GM06990 (cell line): ENCODE data around the gene GUCA2A.

ENCODE experiments used
- DNase-seq: peaks from one replicate; pipeline ENCODE4 v3.0.0-alpha.2; 2011; ENCODE audit not compliant: insufficient read length; ENCODE audit errors: extremely low read depth
- H3K27me3 ChIP-seq: replicated peaks from 2 replicates; pipeline ENCODE4 v1.6.0; 2011; ENCODE audit warnings: low read length; ENCODE audit not compliant: control insufficient read depth, insufficient read depth
- H3K36me3 ChIP-seq: 2 replicates; pipeline ENCODE4 v1.5.1; 2011; ENCODE audit warnings: low read length; ENCODE audit not compliant: control insufficient read depth, insufficient read depth
- H3K4me3 ChIP-seq: replicated peaks from 2 replicates; pipeline ENCODE4 v1.5.1; 2011; ENCODE audit warnings: low read depth, mild to moderate bottlenecking, control low read depth, low read length
- CTCF ChIP-seq: IDR thresholded peaks from 2 replicates; pipeline ENCODE4 v1.5.1; 2011; ENCODE audit warnings: low read length, control low read depth, mild to moderate bottlenecking, inconsistent platforms; ENCODE audit not compliant: insufficient read depth, poor library complexity, severe bottlenecking

The GUCA2A gene

GRCh38 chr1:42181687-42182086 lies 17.1 kb upstream of the GUCA2A start:
- DNase-seq = no peak
- peaks cover 5% of the 10 kb centered on the region for H3K36me3 ChIP-seq
- no peaks in the 10 kb centered on the region for H3K27me3 ChIP-seq
- TF ChIP-seq CTCF = no peak
- H3K4me3 ChIP-seq = no peak overlapping the region

DNA sequence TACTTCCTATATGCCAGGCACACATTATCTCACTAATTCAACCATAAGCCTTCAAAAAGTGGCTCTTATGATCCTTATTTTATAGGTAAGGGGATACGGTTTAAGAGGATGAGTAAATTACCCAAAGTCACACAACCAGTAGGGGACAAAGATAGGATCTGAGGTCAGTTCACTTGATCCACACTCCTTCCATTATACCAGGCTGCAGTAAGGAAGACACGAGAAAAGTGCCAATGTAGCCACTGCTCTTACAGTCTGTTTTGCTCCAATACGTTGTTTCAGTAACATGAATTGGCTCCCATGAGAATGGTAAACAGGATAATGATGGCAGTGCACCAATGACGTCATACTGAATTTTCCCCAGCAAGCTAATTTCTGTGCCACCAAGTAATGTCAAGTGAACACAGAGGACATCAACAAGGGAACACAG lies 15.4 kb upstream of the GUCA2A start:
- TF ChIP-seq CTCF = no peak

GRCh38 chr1:42179275-42179674 lies 14.7 kb upstream of the GUCA2A start:
- H3K27me3 ChIP-seq = no peaks in the 10 kb centered on the region
- no peak for TF ChIP-seq CTCF
- no peak for DNase-seq
- H3K4me3 ChIP-seq = no peak overlapping the region
- H3K36me3 ChIP-seq = peaks cover 2% of the 10 kb centered on the region

More for the DNA sequence above, 15.4 kb upstream of the GUCA2A start:
- no peaks in the 10 kb centered on the region for H3K27me3 ChIP-seq
- H3K4me3 ChIP-seq = no peak overlapping the region
- peaks cover 2% of the 10 kb centered on the region for H3K36me3 ChIP-seq
- no peak for DNase-seq

DNA sequence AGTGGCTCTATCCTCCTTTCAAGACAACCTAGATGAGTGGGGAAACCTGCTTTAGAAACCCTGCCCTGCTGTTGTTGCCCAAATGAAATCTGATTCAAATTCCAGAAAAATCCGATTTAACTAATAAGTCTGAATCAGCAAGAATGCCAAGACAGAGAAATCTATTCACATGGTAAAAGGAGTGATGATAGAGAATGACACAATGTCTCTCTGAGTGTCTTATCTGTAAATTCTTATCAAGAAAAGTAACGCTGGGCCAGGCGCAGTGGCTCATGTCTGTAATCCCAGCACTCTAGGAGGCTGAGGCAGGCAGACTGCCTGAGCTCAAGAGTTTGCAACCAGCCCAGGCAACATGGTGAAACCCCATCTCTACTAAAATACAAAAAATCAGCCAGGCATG lies 13.7 kb upstream of the GUCA2A start:
- no peak for TF ChIP-seq CTCF
- no peaks in the 10 kb centered on the region for H3K27me3 ChIP-seq
- DNase-seq = no peak
- no peak overlapping the region for H3K4me3 ChIP-seq
- H3K36me3 ChIP-seq = peaks cover 2% of the 10 kb centered on the region

- no peak for DNase-seq
- Histone ChIP-seq H3K4me3 (no peak overlapping the region), H3K36me3 (peaks cover 2% of the 10 kb centered on the region), H3K27me3 (no peaks in the 10 kb centered on the region)
- TF ChIP-seq CTCF = no peak
Observed at GRCh38 chr1:42177541-42177981, 13.0 kb upstream of the GUCA2A start.

DNA sequence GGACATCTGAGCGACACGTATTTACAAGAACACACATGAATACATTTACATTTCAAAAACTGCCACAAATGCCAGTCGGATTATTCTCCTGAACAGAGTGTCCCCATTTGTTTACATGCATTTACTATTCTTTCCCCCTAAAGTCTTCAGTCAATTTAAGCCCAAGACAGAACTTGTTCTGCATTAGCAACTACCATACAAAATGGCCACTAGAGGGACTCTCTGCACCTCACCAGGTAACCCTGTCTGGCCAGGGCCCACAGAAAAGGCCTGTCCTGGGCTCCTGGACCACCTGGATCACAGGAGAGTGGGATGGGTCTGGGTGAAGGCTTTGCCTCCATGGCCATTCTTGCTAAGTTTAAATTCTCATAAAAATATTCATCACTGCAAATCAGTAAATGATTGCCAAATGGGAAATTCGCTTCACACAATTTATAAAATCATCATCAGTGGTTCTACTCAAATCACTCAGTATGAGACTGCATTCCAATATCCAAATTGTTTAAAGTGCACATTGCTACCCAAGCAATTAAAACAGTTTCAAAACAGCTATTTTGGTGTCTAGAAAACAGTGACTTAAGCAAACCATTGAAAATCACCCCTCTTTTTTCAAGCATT lies 12.5 kb upstream of the GUCA2A start:
- DNase-seq = no peak
- peak; percentile 88 for TF ChIP-seq CTCF
- H3K27me3 ChIP-seq = no peaks in the 10 kb centered on the region
- H3K4me3 ChIP-seq = no peak overlapping the region
- H3K36me3 ChIP-seq = peaks cover 2% of the 10 kb centered on the region
